Activated naive CD4-positive, alpha-beta T cell treated with anti-CD3 and anti-CD28 coated beads, Interleukin-2, amount 50 U/mL, for 72 hours (primary cell): ENCODE measurements around the gene PRDM12. TPM values are rescaled to one million over a fixed set of nuclear protein-coding genes. Genes with fewer than 3 reads are reported as not detected.

Experiments
- ATAC-seq, 2 donors: fragments of 150-1000 bp; cut with Tn5 transposase; 2 replicates each; pipeline ENCODE4 v1.10.0; 2021; ENCODE audit warnings: mild to moderate bottlenecking in 2 of 2, moderate library complexity in 2 of 2
- DNase-seq, 2 donors: peaks; one replicate each; pipeline ENCODE4 v3.0.0; 2021 to 2022; ENCODE audit warnings: low spot score in 2 of 2
- H3K27ac Mint-ChIP-seq, 2 donors: one replicate each; pipeline ENCODE4 v1.8.0; 2022; ENCODE audit warnings: mild to moderate bottlenecking in 2 of 2, mixed read lengths in 2 of 2
- H3K36me3 Mint-ChIP-seq, 2 donors: one replicate each; pipeline ENCODE4 v1.8.0; 2022; ENCODE audit warnings: mixed read lengths in 2 of 2
- H3K9me3 Mint-ChIP-seq, 2 donors: one replicate each; pipeline ENCODE4 v1.8.0; 2022; ENCODE audit warnings: mixed read lengths in 2 of 2
- total RNA-seq, 2 donors: library from RNA; stranded (reverse); gene quantifications; one replicate each; pipeline ENCODE4 v1.2.3, GENCODE V29; 2022

The PRDM12 gene
- total RNA-seq, 2 donors from 2014 or later = not detected

DNA sequence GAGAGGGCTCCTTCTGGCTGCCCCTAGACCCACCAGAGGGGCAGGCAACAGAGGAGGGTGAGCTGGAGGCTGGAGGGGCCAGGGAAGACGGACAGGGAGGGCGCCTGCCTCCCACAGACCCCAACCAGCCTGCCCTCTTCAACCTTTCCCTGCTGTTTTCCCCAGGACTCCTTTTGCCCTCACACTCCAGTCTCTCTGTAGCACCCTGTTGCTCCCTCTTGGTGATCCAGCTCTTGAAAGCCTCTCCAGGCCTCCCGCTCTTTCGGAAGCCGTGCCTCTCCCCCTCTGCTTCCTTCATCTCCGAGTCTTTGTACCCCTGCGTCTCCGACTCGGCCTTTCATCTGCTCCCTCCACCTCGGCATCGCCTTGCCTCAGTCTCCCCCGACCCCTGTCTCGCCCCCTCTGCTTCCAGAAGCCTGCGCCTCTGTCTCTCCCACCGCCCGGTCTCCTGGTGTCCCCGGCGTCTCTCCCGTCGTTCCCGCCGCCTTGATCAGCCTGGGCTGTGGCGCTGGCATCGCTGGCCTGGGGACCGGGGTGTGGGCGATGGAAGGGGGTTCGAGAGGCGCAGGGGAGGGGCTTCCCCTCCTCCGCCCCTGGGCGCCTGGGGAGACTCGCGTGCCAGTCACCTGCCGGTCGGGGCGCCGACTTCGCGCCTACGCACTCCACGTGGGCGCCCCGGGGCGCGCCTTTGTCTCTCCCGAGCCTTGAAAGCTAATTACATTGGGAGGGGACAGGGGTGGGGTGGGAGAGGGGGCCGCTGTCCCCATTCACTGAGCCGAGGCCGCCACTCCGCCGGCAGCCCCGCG, 5.3 kb upstream of the PRDM12 start:
- ATAC-seq (no peak), DNase-seq (no peak)
- no peaks in the 10 kb centered on the region for H3K36me3 Mint-ChIP-seq

GRCh38 chr9:130659699-130660248, 4.6 kb upstream of the PRDM12 start:
- no peaks in the 10 kb centered on the region for H3K36me3 Mint-ChIP-seq
- no peaks in the 10 kb centered on the region for H3K9me3 Mint-ChIP-seq
- no peak overlapping the region for H3K27ac Mint-ChIP-seq
- DNase-seq (no peak), ATAC-seq (no peak)

More for the DNA sequence above, 5.3 kb upstream of the PRDM12 start:
- Mint-ChIP-seq H3K9me3 (no peaks in the 10 kb centered on the region), H3K27ac (no peak overlapping the region)

DNA sequence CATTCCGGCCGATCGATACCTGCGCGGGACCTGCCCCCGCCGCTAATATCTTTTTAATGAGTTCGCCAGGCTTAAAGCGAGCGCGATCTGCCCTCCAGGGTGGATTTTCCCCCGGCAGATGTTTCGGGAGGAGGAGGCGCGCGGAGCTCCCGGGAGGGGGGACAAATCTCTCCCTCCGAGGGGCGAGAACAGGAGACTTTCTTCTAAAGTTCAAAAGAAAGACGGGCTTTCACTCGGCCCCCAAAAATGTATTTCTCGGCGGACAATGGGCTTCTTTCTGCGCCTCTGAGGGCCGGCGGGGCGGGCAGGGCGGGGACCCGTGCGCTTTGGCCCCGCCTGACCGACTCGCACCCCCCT, 4.1 kb upstream of the PRDM12 start:
- Mint-ChIP-seq H3K27ac (no peak overlapping the region), H3K9me3 (no peaks in the 10 kb centered on the region), H3K36me3 (peaks cover 0 to 2% of the 10 kb centered on the region in 2 donors)
- no peak for ATAC-seq
- no peak for DNase-seq

DNA sequence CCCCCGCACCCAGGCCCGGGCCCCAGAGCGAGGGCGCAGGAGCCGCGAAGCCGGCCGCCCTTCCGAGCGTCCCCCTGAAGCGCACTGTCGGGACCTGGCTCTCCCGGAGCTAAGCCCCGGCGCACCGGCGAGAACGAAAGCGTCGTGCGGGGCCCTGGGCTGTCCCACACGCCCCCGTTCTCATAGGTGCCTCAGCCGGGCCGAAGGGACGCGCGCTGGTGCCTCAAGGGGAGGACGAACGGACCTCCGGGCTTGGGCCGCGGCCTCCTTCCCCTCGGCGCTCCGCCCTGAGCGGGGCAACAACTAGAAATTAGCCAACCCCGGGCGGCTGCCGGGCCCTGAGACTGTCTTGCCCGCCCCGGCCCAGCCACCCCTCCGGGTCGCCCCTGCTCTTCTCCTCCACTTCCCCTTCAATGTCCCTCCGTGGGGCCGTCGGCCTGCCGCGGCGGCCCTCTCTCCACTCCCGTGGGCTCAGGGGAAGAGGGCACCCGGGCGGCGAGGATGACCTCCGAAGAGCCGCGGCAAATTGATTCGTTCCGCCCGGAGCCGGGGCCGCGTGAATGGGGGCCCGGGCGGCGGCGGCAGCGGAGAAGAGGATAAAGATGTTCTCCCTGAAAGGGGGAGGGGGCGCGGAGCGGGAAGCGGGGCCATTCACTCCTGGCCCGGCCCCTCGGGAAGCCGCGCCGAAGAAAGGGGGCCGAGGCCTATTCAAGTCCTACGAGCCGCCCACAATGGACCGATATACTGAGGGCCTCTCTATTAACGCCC, 3.5 kb upstream of the PRDM12 start:
- Mint-ChIP-seq H3K27ac (no peak overlapping the region), H3K36me3 (peaks cover 0 to 5% of the 10 kb centered on the region in 2 donors), H3K9me3 (no peaks in the 10 kb centered on the region)
- DNase-seq = no peak
- no peak for ATAC-seq

DNA sequence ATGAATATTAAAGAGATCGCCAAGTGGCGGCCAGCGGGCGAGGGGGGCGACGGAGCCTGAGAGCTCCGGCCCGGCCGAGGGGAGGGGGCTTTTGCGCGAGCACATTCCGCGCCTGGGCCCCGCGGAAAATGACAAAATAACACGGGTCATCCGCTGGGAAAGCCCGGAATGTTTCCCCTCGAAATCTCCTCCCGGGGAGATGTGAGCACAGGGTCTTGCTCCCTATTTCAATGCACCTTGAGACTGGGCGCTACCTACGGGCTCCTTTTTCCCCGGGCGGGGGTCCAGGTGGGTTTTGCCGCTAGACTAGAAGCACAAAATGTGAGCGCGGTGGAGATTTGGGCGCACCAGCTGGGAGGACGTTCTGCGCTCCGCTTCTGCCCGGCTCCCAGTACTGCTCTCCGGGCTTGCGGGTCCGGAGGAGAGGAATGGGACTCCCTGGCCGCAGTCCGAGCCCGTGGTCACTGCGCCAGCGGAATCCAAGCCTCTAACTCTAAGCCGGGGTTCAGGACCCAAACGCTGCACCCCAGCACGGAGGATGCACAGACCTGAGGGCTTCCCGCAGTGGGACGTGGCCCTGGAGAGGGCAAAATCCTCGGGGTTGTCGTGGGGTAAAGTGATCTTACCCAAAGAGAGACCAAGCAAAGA, 2.8 kb upstream of the PRDM12 start:
- ATAC-seq = no peak
- H3K27ac Mint-ChIP-seq = no peak overlapping the region
- DNase-seq = no peak
- H3K36me3 Mint-ChIP-seq = peaks cover 0 to 5% of the 10 kb centered on the region in 2 donors
- H3K9me3 Mint-ChIP-seq = no peaks in the 10 kb centered on the region

GRCh38 chr9:130662099-130662969, 2.1 kb upstream of the PRDM12 start:
- peaks cover 0 to 5% of the 10 kb centered on the region in 2 donors for H3K36me3 Mint-ChIP-seq
- peak; percentile 9 to 11 for ATAC-seq
- H3K27ac Mint-ChIP-seq = no peak overlapping the region
- no peaks in the 10 kb centered on the region for H3K9me3 Mint-ChIP-seq
- no peak for DNase-seq

- Mint-ChIP-seq H3K36me3 (peaks cover 0 to 5% of the 10 kb centered on the region in 2 donors), H3K9me3 (no peaks in the 10 kb centered on the region), H3K27ac (no peak overlapping the region)
- DNase-seq (no peak), ATAC-seq (peak; percentile 7 to 14)
Measured at GRCh38 chr9:130662970-130663257, 1.5 kb upstream of the PRDM12 start.

GRCh38 chr9:130663258-130663976, 977 bp upstream of the PRDM12 start:
- H3K36me3 Mint-ChIP-seq = peaks cover 0 to 5% of the 10 kb centered on the region in 2 donors
- H3K27ac Mint-ChIP-seq = no peak overlapping the region
- H3K9me3 Mint-ChIP-seq = no peaks in the 10 kb centered on the region
- DNase-seq (no peak), ATAC-seq (peak; percentile 14 to 55)

DNA sequence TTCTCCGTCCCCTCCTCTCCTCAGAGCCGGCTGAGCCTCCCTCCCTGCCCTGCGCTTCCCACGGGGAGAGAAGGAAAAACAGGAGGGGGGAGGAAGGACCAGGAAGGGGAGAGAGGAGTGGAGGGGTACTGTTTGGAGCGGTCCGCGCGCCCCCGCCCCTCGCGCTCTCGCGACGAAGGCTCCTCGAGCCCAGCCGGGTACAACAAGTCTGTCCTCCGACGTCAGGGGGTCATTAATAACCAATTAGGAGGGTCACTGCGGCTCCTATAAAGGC, 480 bp upstream of the PRDM12 start:
- no peak for ATAC-seq
- Mint-ChIP-seq H3K9me3 (no peaks in the 10 kb centered on the region), H3K27ac (no peak overlapping the region), H3K36me3 (peaks cover 0 to 5% of the 10 kb centered on the region in 2 donors)
- no peak for DNase-seq

- DNase-seq (no peak), ATAC-seq (no peak)
- Mint-ChIP-seq H3K27ac (no peak overlapping the region), H3K36me3 (peaks cover 0 to 5% of the 10 kb centered on the region in 2 donors), H3K9me3 (no peaks in the 10 kb centered on the region)
Measured at GRCh38 chr9:130665029-130665430, 636 bp downstream of the PRDM12 start.

- Mint-ChIP-seq H3K36me3 (peaks cover 0 to 5% of the 10 kb centered on the region in 2 donors), H3K9me3 (no peaks in the 10 kb centered on the region), H3K27ac (no peak overlapping the region)
- DNase-seq (no peak), ATAC-seq (no peak)
Measured at GRCh38 chr9:130665431-130666392, 1.3 kb downstream of the PRDM12 start.

DNA sequence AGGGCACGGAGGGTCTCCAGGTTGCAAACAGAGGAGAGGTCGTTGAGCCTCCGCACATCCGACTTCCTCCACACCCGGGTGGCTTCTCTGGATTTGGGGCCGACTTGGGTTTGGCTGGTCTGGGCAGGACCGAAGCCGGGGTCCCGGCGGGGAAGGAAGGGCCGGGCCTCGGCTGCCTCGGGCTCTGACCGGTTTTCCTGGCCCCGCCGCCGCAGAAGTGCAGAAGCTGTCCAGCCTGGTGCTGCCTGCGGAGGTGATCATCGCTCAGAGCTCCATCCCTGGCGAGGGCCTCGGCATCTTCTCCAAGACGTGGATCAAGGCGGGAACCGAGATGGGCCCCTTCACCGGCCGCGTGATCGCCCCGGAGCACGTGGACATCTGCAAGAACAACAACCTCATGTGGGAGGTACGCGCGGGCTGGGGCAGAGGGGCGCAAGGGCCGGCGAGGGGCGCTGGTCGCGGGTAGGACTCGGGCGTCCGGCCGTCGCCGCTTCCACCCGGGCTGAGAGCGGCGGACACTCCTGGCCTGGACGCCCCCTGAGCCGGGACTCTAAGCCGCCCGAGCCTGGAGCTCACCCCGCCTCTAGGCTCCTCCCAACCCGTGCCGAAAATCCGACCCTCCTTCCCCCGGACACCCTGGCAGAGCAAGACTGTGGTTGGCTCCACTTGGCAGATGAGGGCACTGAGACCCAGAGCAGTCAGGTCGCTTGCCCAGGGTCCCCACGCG, 2.2 kb downstream of the PRDM12 start:
- no peaks in the 10 kb centered on the region for H3K9me3 Mint-ChIP-seq
- peaks cover 0 to 5% of the 10 kb centered on the region in 2 donors for H3K36me3 Mint-ChIP-seq
- DNase-seq (no peak), ATAC-seq (no peak)
- no peak overlapping the region for H3K27ac Mint-ChIP-seq

DNA sequence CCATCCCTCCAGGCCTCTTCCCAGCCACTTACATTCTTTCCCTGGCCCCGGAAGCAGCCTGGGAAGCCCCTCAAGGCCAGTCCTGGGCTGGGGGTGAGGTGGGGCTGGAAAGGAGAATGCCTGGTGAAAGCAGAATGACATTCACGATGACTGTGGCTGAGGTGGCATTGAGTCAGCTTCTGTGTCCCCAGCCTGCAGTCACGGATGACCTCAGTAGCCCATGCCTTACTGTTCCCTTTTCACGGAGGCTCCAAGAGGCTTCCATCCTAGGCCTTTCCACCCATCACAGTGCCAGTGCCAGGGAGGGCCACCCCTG, 2.7 kb downstream of the PRDM12 start:
- DNase-seq (no peak), ATAC-seq (peak in 1 of 2 donors; percentile 37)
- Mint-ChIP-seq H3K36me3 (peaks cover 0 to 5% of the 10 kb centered on the region in 2 donors), H3K27ac (no peak overlapping the region), H3K9me3 (no peaks in the 10 kb centered on the region)

DNA sequence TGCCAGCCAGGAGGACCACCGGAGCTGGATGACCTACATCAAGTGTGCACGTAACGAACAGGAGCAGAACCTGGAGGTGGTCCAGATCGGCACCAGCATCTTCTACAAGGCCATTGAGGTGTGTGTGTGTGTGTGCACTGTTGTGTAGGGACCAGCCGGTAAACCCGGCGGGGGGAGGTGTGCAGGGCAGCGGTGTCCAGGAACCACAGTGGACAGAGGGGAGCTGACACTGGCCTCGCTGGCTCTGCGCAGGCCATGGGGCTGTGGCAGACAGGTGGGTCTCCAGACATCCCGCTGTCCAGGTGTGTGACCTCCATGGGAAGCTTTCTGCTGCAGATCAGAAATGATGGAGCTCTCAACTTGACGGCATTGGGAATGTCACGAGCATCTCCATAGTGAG, 3.8 kb downstream of the PRDM12 start:
- Mint-ChIP-seq H3K36me3 (peaks cover 0 to 5% of the 10 kb centered on the region in 2 donors), H3K9me3 (no peaks in the 10 kb centered on the region), H3K27ac (no peak overlapping the region)
- DNase-seq = no peak
- no peak for ATAC-seq

- Mint-ChIP-seq H3K36me3 (peaks cover 0 to 5% of the 10 kb centered on the region in 2 donors), H3K27ac (no peak overlapping the region), H3K9me3 (no peaks in the 10 kb centered on the region)
- DNase-seq (no peak), ATAC-seq (no peak)
Measured at GRCh38 chr9:130668659-130669058, 4.3 kb downstream of the PRDM12 start.
